Neural cell (in vitro differentiated cells): ENCODE data around the gene APOM. TPM values are rescaled to one million over a fixed set of nuclear protein-coding genes. Genes with fewer than 3 reads are reported as not detected.

Experiments
- H2AFZ ChIP-seq: fragments of 200-600, 300-800 bp; sonication (generic), shearing (Covaris generic); 2 replicates; pipeline ENCODE4 v1.6.0; 2014; ENCODE audit warnings: low read depth, mild to moderate bottlenecking, antibody characterized with exemption, low read length, moderate library complexity
- H3F3A ChIP-seq: fragments of 200-600 bp; shearing (Covaris generic); 2 replicates; pipeline ENCODE4 v1.6.1; 2016; ENCODE audit warnings: mild to moderate bottlenecking, moderate library complexity, mixed read lengths, antibody characterized with exemption, low read length; ENCODE audit not compliant: insufficient read depth, poor library complexity, severe bottlenecking
- H3K27ac ChIP-seq: fragments of 200-600, 300-800 bp; sonication (generic), shearing (Covaris generic); 2 replicates; pipeline ENCODE4 v1.5.1; 2014; ENCODE audit warnings: mild to moderate bottlenecking, low read length, moderate library complexity
- H3K27me3 ChIP-seq: fragments of 300-800, 200-600 bp; sonication (generic), shearing (Covaris generic); 2 replicates; pipeline ENCODE4 v1.6.0; 2014; ENCODE audit warnings: mild to moderate bottlenecking, low read depth, low read length, moderate library complexity; ENCODE audit not compliant: insufficient read depth
- H3K36me3 ChIP-seq: fragments of 300-800, 200-600 bp; sonication (generic), shearing (Covaris generic); 2 replicates; pipeline ENCODE4 v1.5.1; 2014; ENCODE audit warnings: mild to moderate bottlenecking, antibody characterized with exemption, low read length, moderate library complexity; ENCODE audit not compliant: insufficient read depth
- H3K4me2 ChIP-seq: fragments of 300-800, 200-600 bp; sonication (generic), shearing (Covaris generic); 2 replicates; pipeline ENCODE4 v1.6.0; 2014; ENCODE audit warnings: mild to moderate bottlenecking, low read length
- H3K4me3 ChIP-seq: fragments of 300-800, 200-600 bp; sonication (generic), shearing (Covaris generic); 2 replicates; pipeline ENCODE4 v1.5.1; 2014; ENCODE audit warnings: mild to moderate bottlenecking, low read length, moderate library complexity
- H3K79me2 ChIP-seq: fragments of 200-600 bp; shearing (Covaris generic); replicated peaks from 2 replicates; pipeline ENCODE4 v1.6.0; 2014; ENCODE audit warnings: mild to moderate bottlenecking, low read length, moderate library complexity; ENCODE audit not compliant: insufficient read depth
- H3K9ac ChIP-seq: fragments of 300-800, 200-600 bp; sonication (generic), shearing (Covaris generic); 2 replicates; pipeline ENCODE4 v1.6.1; 2016; ENCODE audit warnings: mild to moderate bottlenecking, low read length, mixed read lengths
- H3K9me2 ChIP-seq: fragments of 200-600 bp; shearing (Covaris generic); 2 replicates; pipeline ENCODE4 v1.6.1; 2016; ENCODE audit warnings: mild to moderate bottlenecking, low read length, mixed read lengths; ENCODE audit not compliant: insufficient read depth
- H3K9me3 ChIP-seq: fragments of 200-600, 300-800 bp; sonication (generic), shearing (Covaris generic); 2 replicates; pipeline ENCODE4 v1.6.1; 2016; ENCODE audit warnings: mild to moderate bottlenecking, mixed run types, low read length, moderate library complexity, mixed read lengths
- H4K20me1 ChIP-seq: fragments of 200-600 bp; shearing (Covaris generic); 2 replicates; pipeline ENCODE4 v1.6.1; 2016; ENCODE audit warnings: mild to moderate bottlenecking, mixed run types; ENCODE audit not compliant: insufficient read depth
- CTCF ChIP-seq: fragments of 450-650 bp; IDR thresholded peaks from 2 replicates; pipeline ENCODE4 v1.5.1; 2014; ENCODE audit warnings: antibody characterized with exemption, mild to moderate bottlenecking, moderate library complexity; ENCODE audit not compliant: poor library complexity, severe bottlenecking
- EP300 ChIP-seq: fragments of 450-650 bp; conservative IDR thresholded peaks from 2 replicates; pipeline ENCODE4 v1.6.1; 2014; ENCODE audit warnings: antibody characterized with exemption, mild to moderate bottlenecking, moderate library complexity; ENCODE audit not compliant: poor library complexity, severe bottlenecking
- EZH2 ChIP-seq: fragments of 200-600, 300-800 bp; shearing (Covaris generic), sonication (generic); IDR thresholded peaks from 2 replicates; pipeline ENCODE4 v1.6.1; 2014; ENCODE audit warnings: antibody characterized with exemption, low read length, borderline replicate concordance, mild to moderate bottlenecking; ENCODE audit not compliant: insufficient read depth, poor library complexity, severe bottlenecking
- MXI1 ChIP-seq: fragments of 450-650 bp; conservative IDR thresholded peaks from 2 replicates; pipeline ENCODE4 v1.6.1; 2014; ENCODE audit warnings: antibody characterized with exemption, mild to moderate bottlenecking; ENCODE audit not compliant: poor library complexity, severe bottlenecking
- POLR2AphosphoS5 ChIP-seq: IDR thresholded peaks from 2 replicates; pipeline ENCODE4 v1.6.1; 2012
- RAD21 ChIP-seq: fragments of 450-650 bp; conservative IDR thresholded peaks from 2 replicates; pipeline ENCODE4 v1.6.1; 2014; ENCODE audit warnings: antibody characterized with exemption, mild to moderate bottlenecking, moderate library complexity
- REST ChIP-seq: IDR thresholded peaks from 2 replicates; pipeline ENCODE4 v1.6.1; 2012; ENCODE audit warnings: borderline replicate concordance
- SMC3 ChIP-seq: fragments of 450-650 bp; conservative IDR thresholded peaks from 2 replicates; pipeline ENCODE4 v1.6.1; 2014; ENCODE audit warnings: antibody characterized with exemption, mild to moderate bottlenecking, moderate library complexity; ENCODE audit not compliant: poor library complexity
- TAF1 ChIP-seq: IDR thresholded peaks from 2 replicates; pipeline ENCODE4 v1.6.1; 2012; ENCODE audit warnings: low read depth
- polyA plus RNA-seq: library from polyadenylated mRNA; depleted of rRNA; stranded (reverse); fragments of >200 nt; gene quantifications from 2 replicates; pipeline ENCODE4 v1.2.3, GENCODE V29; 2014

The APOM gene
- polyA plus RNA-seq, 1 donor from 2014 or later, result 4.4 TPM

GRCh38 chr6:31652925-31653724 lies 2.6 kb upstream of the APOM start:
- Histone ChIP-seq H3K27me3 (no peaks in the 10 kb centered on the region), H3K27ac (peak overlapping the region; percentile 98), H3K4me2 (peak overlapping the region; percentile 95), H3K9ac (peak overlapping the region; percentile 90), H3K4me3 (peak overlapping the region; percentile 72), H3K9me2 (no peaks in the 10 kb centered on the region), H3F3A (peaks cover 3% of the 10 kb centered on the region), H3K79me2 (peaks cover 30% of the 10 kb centered on the region), H4K20me1 (no peaks in the 10 kb centered on the region), H2AFZ (peak overlapping the region; percentile 66), H3K36me3 (no peaks in the 10 kb centered on the region), H3K9me3 (no peaks in the 10 kb centered on the region)
- TF ChIP-seq REST (peak; percentile 3), TAF1 (no peak), RAD21 (peak; percentile 15), EP300 (no peak), MXI1 (peak; percentile 82), POLR2AphosphoS5 (no peak), SMC3 (no peak), CTCF (peak; percentile 56), EZH2 (no peak)

GRCh38 chr6:31654574-31655348 lies 933 bp upstream of the APOM start:
- Histone ChIP-seq H3K9me3 (no peaks in the 10 kb centered on the region), H3K27ac (no peak overlapping the region), H3K9me2 (no peaks in the 10 kb centered on the region), H3K9ac (no peak overlapping the region), H3K4me2 (no peak overlapping the region), H3K4me3 (no peak overlapping the region), H3K36me3 (no peaks in the 10 kb centered on the region), H2AFZ (no peak overlapping the region), H3K27me3 (no peaks in the 10 kb centered on the region), H3K79me2 (peaks cover 26% of the 10 kb centered on the region), H4K20me1 (no peaks in the 10 kb centered on the region), H3F3A (peaks cover 3% of the 10 kb centered on the region)
- TF ChIP-seq RAD21, result no peak
- TF ChIP-seq MXI1, result no peak
- no peak for TF ChIP-seq EZH2
- no peak for TF ChIP-seq REST
- no peak for TF ChIP-seq CTCF
- TF ChIP-seq SMC3, result no peak
- TF ChIP-seq POLR2AphosphoS5, result no peak
- no peak for TF ChIP-seq TAF1
- TF ChIP-seq EP300, result no peak
